Neural cell (in vitro differentiated cells): Measurements from ENCODE around the gene DROSHA.

ENCODE experiments used
- CTCF ChIP-seq: fragments of 450-650 bp; IDR thresholded peaks from 2 replicates; pipeline ENCODE4 v1.5.1; 2014; ENCODE audit warnings: antibody characterized with exemption, mild to moderate bottlenecking, moderate library complexity; ENCODE audit not compliant: poor library complexity, severe bottlenecking
- EP300 ChIP-seq: fragments of 450-650 bp; conservative IDR thresholded peaks from 2 replicates; pipeline ENCODE4 v1.6.1; 2014; ENCODE audit warnings: antibody characterized with exemption, mild to moderate bottlenecking, moderate library complexity; ENCODE audit not compliant: poor library complexity, severe bottlenecking
- EZH2 ChIP-seq: fragments of 200-600, 300-800 bp; shearing (Covaris generic), sonication (generic); IDR thresholded peaks from 2 replicates; pipeline ENCODE4 v1.6.1; 2014; ENCODE audit warnings: antibody characterized with exemption, low read length, borderline replicate concordance, mild to moderate bottlenecking; ENCODE audit not compliant: insufficient read depth, poor library complexity, severe bottlenecking
- MXI1 ChIP-seq: fragments of 450-650 bp; conservative IDR thresholded peaks from 2 replicates; pipeline ENCODE4 v1.6.1; 2014; ENCODE audit warnings: antibody characterized with exemption, mild to moderate bottlenecking; ENCODE audit not compliant: poor library complexity, severe bottlenecking
- POLR2AphosphoS5 ChIP-seq: IDR thresholded peaks from 2 replicates; pipeline ENCODE4 v1.6.1; 2012
- RAD21 ChIP-seq: fragments of 450-650 bp; conservative IDR thresholded peaks from 2 replicates; pipeline ENCODE4 v1.6.1; 2014; ENCODE audit warnings: antibody characterized with exemption, mild to moderate bottlenecking, moderate library complexity
- REST ChIP-seq: IDR thresholded peaks from 2 replicates; pipeline ENCODE4 v1.6.1; 2012; ENCODE audit warnings: borderline replicate concordance
- SMC3 ChIP-seq: fragments of 450-650 bp; conservative IDR thresholded peaks from 2 replicates; pipeline ENCODE4 v1.6.1; 2014; ENCODE audit warnings: antibody characterized with exemption, mild to moderate bottlenecking, moderate library complexity; ENCODE audit not compliant: poor library complexity
- TAF1 ChIP-seq: IDR thresholded peaks from 2 replicates; pipeline ENCODE4 v1.6.1; 2012; ENCODE audit warnings: low read depth

- TF ChIP-seq POLR2AphosphoS5 (no peak), EZH2 (no peak), EP300 (no peak), CTCF (no peak), TAF1 (no peak), SMC3 (no peak), MXI1 (no peak), REST (no peak), RAD21 (no peak)
Observed at GRCh38 chr5:31453522-31453921, 78.4 kb downstream of the DROSHA start.
